ENCODE data around the gene RNF26. TPM values are rescaled to one million over a fixed set of nuclear protein-coding genes. Genes with fewer than 3 reads are reported as not detected.

RNF26 gene
- total RNA-seq, 5 donors from 2014 or later (not counting 1 experiment from before 2014, with no cell fraction given) = 18.4 to 21.4 (median 20.3) TPM

DNA sequence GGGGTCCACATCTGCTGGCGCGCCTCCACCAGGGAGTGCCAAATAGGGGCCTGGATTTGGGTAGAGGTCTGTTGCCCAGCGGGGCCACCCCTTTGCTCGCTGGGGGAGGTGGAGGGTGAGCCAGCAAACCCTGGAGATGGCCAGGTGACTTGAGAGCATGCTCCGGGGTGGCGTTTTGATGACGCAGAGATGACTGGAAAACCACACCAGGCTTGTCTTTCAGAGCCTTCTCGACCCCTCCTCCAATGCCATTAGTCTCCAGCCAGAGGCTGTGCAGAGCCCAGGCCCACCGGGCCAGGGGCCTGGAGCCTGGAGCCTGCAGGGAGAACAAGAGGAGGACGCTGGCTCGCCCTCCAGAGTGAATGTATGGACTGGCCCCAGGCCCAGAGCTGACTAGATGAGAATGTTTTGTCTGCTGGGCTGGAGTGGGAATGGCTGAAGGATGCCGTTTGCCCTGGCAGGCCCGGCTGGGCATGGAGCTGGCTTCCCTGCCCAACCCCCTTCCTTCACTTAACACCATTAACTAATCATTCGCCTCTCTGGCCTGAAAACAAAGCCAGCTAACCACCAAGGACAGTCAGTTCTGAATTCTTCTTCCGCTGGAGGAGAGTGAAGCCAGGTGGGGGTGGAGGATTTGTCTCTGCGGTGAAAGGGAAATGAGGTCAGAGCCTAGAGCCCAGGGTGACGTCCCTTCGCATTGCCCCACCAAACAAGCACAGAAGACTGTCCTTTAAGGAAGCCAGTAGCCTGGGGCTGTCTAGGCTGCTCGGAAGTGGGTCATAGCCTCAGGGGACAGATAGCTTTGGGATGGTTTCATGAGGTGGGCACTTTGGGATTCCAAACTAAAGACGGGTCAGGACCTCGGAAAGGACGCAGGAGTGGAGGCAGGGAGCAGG is 15.8 kb upstream of the RNF26 start:
- Histone ChIP-seq H3K27me3 (replicated peaks in 1 of 2; ENCODE audit: control insufficient read depth in 2 of 2, extremely low read depth in 1 of 2, insufficient read depth in 2 of 2, low read length in 1 of 2) (peaks cover 2 to 66% of the 10 kb centered on the region in 2 experiments), H3K36me3 (ENCODE audit: control insufficient read depth in 2 of 2, extremely low read depth in 1 of 2, insufficient read depth in 1 of 2, low read length in 1 of 2) (no peaks in the 10 kb centered on the region), H3K27ac (ENCODE audit: low read length) (peak overlapping the region; percentile 48), H3K4me1 (ENCODE audit: control insufficient read depth in 1 of 2, extremely low read depth in 1 of 2, insufficient read depth in 2 of 2, low read length in 2 of 2) (peaks cover 12 to 75% of the 10 kb centered on the region in 2 experiments), H3K4me3 (ENCODE audit: control insufficient read depth in 1 of 2, extremely low read depth in 1 of 2, low read length in 1 of 2) (no peak overlapping the region), H3K9me3 (no peaks in the 10 kb centered on the region)
- CTCF ChIA-PET = interaction anchor here (0.6 to 1.0 kb wide), 2 partner anchors 10 kb away, joined by 3 to 8 read pairs; no protein-coding TSS in a partner anchor
- DNase-seq (peak in 10 of 35 experiments; percentile 25 to 60 (median 36)), ATAC-seq (replicated peaks in 1 of 4) (peak in 1 of 4 experiments; percentile 13)
- Mint-ChIP-seq H3K9me3 (no peaks in the 10 kb centered on the region), H3K27me3 (peaks cover 5 to 28% of the 10 kb centered on the region in 2 donors), H3K4me1 (peaks cover 32 to 53% (median 33%) of the 10 kb centered on the region in 3 donors), H3K36me3 (no peaks in the 10 kb centered on the region), H3K4me3 (peak overlapping the region in 2 of 3 donors; percentile 2 to 70), H3K27ac (peak overlapping the region; percentile 4 to 44)
- POLR2A ChIA-PET = no interaction called here
- 87% methylated on average over 16 of the region's 22 CpGs for WGBS (ENCODE audit: insufficient coverage)

DNA sequence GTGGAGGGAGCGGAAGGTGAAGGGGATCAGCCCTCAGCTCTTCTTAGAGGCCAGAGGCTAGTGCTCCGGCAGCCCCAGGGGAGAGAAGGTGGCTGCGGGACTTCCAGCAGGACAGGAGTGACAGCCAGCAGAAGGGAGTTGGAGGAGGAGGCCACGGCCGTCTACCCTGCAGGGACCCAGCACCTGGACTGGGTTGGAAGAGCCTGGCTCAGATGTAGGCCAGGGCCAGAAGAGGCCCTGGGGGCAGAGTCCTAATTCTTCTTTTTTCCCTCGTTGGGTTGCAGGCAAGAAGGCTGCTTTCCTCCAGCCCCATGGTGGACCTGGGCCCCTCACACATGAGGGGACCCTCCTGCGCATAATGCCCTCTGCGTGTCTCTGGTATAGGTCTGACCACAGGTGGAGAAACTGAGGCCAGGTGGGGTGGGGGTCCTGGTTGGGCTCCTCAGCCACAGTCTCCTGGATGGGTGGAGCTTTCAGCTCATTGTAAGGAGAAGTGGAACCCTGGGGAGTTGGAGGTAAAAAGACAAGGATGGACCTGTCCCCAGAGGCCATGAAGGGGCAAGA is 15.1 kb upstream of the RNF26 start:
- ChIA-PET POLR2A (no interaction called here), CTCF (interaction anchor here in 1 of 2 donors (1.0 kb wide), 1 partner anchor 11 kb away, joined by 3 read pairs; no protein-coding TSS in a partner anchor)
- Mint-ChIP-seq H3K27me3 (peaks cover 5 to 25% of the 10 kb centered on the region in 2 donors), H3K4me1 (peaks cover 35 to 54% (median 37%) of the 10 kb centered on the region in 3 donors), H3K4me3 (peak overlapping the region in 2 of 3 donors; percentile 2 to 70), H3K27ac (peak overlapping the region in 1 of 2 donors; percentile 44), H3K36me3 (no peaks in the 10 kb centered on the region), H3K9me3 (no peaks in the 10 kb centered on the region)
- peaks cover 12 to 75% of the 10 kb centered on the region in 2 experiments for H3K4me1 ChIP-seq (ENCODE audit: control insufficient read depth in 1 of 2, extremely low read depth in 1 of 2, insufficient read depth in 2 of 2, low read length in 2 of 2)
- H3K4me3 ChIP-seq (ENCODE audit: control insufficient read depth in 1 of 2, extremely low read depth in 1 of 2, low read length in 1 of 2) = no peak overlapping the region
- no peaks in the 10 kb centered on the region for H3K36me3 ChIP-seq (ENCODE audit: control insufficient read depth in 2 of 2, extremely low read depth in 1 of 2, insufficient read depth in 1 of 2, low read length in 1 of 2)
- H3K27me3 ChIP-seq (replicated peaks in 1 of 2; ENCODE audit: control insufficient read depth in 2 of 2, extremely low read depth in 1 of 2, insufficient read depth in 2 of 2, low read length in 1 of 2) = peaks cover 2 to 63% of the 10 kb centered on the region in 2 experiments
- ATAC-seq (replicated peaks in 1 of 4) (no peak), DNase-seq (no peak)
- peak overlapping the region; percentile 48 for H3K27ac ChIP-seq (ENCODE audit: low read length)
- WGBS (ENCODE audit: insufficient coverage) = 84% methylated on average over 8 of the region's 8 CpGs
- H3K9me3 ChIP-seq = no peaks in the 10 kb centered on the region

GRCh38 chr11:119319700-119320239 is 14.6 kb upstream of the RNF26 start:
- peak overlapping the region; percentile 62 to 76 (median 70) for H3K4me3 Mint-ChIP-seq
- H3K9me3 ChIP-seq = no peaks in the 10 kb centered on the region
- H3K9me3 Mint-ChIP-seq = no peaks in the 10 kb centered on the region
- H3K4me1 ChIP-seq (ENCODE audit: control insufficient read depth in 1 of 2, extremely low read depth in 1 of 2, insufficient read depth in 2 of 2, low read length in 2 of 2) = peaks cover 12 to 69% of the 10 kb centered on the region in 2 experiments
- ATAC-seq (replicated peaks in 1 of 4) = no peak
- no peak overlapping the region for H3K4me3 ChIP-seq (ENCODE audit: control insufficient read depth in 1 of 2, extremely low read depth in 1 of 2, low read length in 1 of 2)
- peak overlapping the region; percentile 48 for H3K27ac ChIP-seq (ENCODE audit: low read length)
- no peaks in the 10 kb centered on the region for H3K36me3 ChIP-seq (ENCODE audit: control insufficient read depth in 2 of 2, extremely low read depth in 1 of 2, insufficient read depth in 1 of 2, low read length in 1 of 2)
- POLR2A ChIA-PET = no interaction called here
- peaks cover 32 to 50% (median 32%) of the 10 kb centered on the region in 3 donors for H3K4me1 Mint-ChIP-seq
- peaks cover 2 to 57% of the 10 kb centered on the region in 2 experiments for H3K27me3 ChIP-seq (replicated peaks in 1 of 2; ENCODE audit: control insufficient read depth in 2 of 2, extremely low read depth in 1 of 2, insufficient read depth in 2 of 2, low read length in 1 of 2)
- 75% methylated on average over 5 of the region's 11 CpGs for WGBS (ENCODE audit: insufficient coverage)
- no peaks in the 10 kb centered on the region for H3K36me3 Mint-ChIP-seq
- H3K27me3 Mint-ChIP-seq = peaks cover 5 to 20% of the 10 kb centered on the region in 2 donors
- CTCF ChIA-PET = no interaction called here
- peak in 1 of 35 experiments; percentile 11 for DNase-seq
- no peak overlapping the region for H3K27ac Mint-ChIP-seq

DNA sequence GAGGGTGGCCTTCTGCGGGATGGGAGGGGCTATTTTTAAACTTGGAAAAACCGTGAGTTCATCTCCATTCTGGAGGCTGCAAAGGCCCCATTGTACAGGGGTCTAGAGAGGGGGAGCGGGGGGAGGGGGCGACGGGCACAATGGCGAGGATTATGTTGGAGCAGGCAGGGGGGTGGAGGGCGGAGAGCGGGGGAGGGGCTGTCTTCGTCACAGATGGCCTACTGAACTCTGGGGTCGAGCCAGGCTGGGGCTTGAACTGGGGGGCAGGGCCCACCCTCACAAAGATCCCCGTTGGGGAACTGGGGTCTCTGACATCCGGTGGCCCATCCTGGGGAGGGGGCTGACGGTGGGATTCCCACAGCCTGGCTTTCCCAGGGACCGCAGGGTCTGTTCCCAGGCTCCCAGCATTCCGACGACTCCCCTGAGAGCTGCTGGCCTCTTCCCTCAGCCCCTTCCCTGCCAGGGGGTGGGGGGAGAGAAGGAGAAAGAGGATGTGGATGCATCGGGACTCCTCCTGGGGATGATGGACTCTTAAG is 14.0 kb upstream of the RNF26 start:
- no peaks in the 10 kb centered on the region for H3K9me3 ChIP-seq
- H3K4me3 Mint-ChIP-seq = peak overlapping the region in 2 of 3 donors; percentile 70 to 76
- peaks cover 28 to 45% (median 28%) of the 10 kb centered on the region in 3 donors for H3K4me1 Mint-ChIP-seq
- H3K27me3 Mint-ChIP-seq = peaks cover 5 to 15% of the 10 kb centered on the region in 2 donors
- no peaks in the 10 kb centered on the region for H3K9me3 Mint-ChIP-seq
- DNase-seq (no peak), ATAC-seq (replicated peaks in 1 of 4) (no peak)
- no peaks in the 10 kb centered on the region for H3K36me3 ChIP-seq (ENCODE audit: control insufficient read depth in 2 of 2, extremely low read depth in 1 of 2, insufficient read depth in 1 of 2, low read length in 1 of 2)
- peaks cover 2 to 52% of the 10 kb centered on the region in 2 experiments for H3K27me3 ChIP-seq (replicated peaks in 1 of 2; ENCODE audit: control insufficient read depth in 2 of 2, extremely low read depth in 1 of 2, insufficient read depth in 2 of 2, low read length in 1 of 2)
- H3K4me3 ChIP-seq (ENCODE audit: control insufficient read depth in 1 of 2, extremely low read depth in 1 of 2, low read length in 1 of 2) = peak overlapping the region; percentile 69 to 80
- no peaks in the 10 kb centered on the region for H3K36me3 Mint-ChIP-seq
- H3K4me1 ChIP-seq (ENCODE audit: control insufficient read depth in 1 of 2, extremely low read depth in 1 of 2, insufficient read depth in 2 of 2, low read length in 2 of 2) = peaks cover 7 to 64% of the 10 kb centered on the region in 2 experiments
- POLR2A ChIA-PET = no interaction called here
- WGBS (ENCODE audit: insufficient coverage) = 79% methylated on average over 13 of the region's 17 CpGs
- H3K27ac ChIP-seq (ENCODE audit: low read length) = peak overlapping the region; percentile 57
- CTCF ChIA-PET = interaction anchor here (1.0 to 1.5 kb wide), 3 partner anchors 14 to 55 kb away, joined by 3 to 4 read pairs (median 4); no protein-coding TSS in a partner anchor
- no peak overlapping the region for H3K27ac Mint-ChIP-seq

DNA sequence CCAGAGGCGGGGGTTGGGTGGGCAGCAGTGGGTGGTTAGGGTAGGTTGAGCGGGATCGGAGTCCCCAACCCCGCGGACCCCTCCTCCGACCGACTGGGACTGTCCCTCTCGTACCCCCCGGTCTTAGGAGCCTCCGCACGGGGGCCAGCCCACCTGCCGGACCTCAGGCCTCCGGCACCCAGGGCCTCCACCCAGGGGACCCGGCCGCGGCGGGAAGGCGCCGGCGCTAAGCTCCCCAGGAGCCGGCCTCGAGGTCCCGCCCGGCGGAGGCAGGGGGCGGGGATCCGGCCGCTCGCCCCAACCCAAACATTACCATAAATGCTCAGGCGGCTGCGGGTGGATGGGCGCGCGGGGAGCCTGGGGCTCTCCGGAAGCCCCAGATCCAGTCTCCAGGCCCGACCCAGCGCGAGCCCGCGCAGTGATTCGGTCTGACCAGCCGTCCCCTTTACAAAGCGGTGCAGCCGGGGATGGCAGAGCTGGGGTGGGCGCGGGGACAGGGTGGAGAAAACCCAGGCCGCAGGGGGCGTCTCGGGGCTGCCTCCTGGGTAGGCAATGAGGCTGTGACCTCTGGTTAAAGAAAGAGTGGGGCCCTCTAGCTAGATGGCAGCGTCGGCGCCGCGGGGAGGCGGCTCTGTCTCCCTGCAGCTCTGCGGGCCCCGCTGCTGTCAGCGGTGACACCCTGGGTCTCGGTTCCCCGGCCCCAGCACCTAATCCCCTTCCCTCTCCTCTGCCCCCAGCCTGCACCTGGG is 13.4 kb upstream of the RNF26 start:
- peak; percentile 70 to 73 (median 72) for ATAC-seq (replicated peaks in 1 of 4)
- CTCF ChIA-PET = interaction anchor here (0.7 to 1.8 kb wide), 9 partner anchors 14 to 253 kb away, joined by 3 to 10 read pairs (median 4); partner anchors contain the start of genes HMBS (in 1 of the 2) and VPS11 (in 1 of the 2)

More for the DNA sequence above, 13.4 kb upstream of the RNF26 start:
- Histone ChIP-seq H3K27ac (ENCODE audit: low read length) (peak overlapping the region; percentile 57), H3K27me3 (replicated peaks in 1 of 2; ENCODE audit: control insufficient read depth in 2 of 2, extremely low read depth in 1 of 2, insufficient read depth in 2 of 2, low read length in 1 of 2) (peaks cover 0 to 46% of the 10 kb centered on the region in 2 experiments), H3K36me3 (ENCODE audit: control insufficient read depth in 2 of 2, extremely low read depth in 1 of 2, insufficient read depth in 1 of 2, low read length in 1 of 2) (no peaks in the 10 kb centered on the region), H3K9me3 (no peaks in the 10 kb centered on the region), H3K4me1 (ENCODE audit: control insufficient read depth in 1 of 2, extremely low read depth in 1 of 2, insufficient read depth in 2 of 2, low read length in 2 of 2) (peaks cover 4 to 58% of the 10 kb centered on the region in 2 experiments), H3K4me3 (ENCODE audit: control insufficient read depth in 1 of 2, extremely low read depth in 1 of 2, low read length in 1 of 2) (peak overlapping the region; percentile 69 to 80)
- under 1% methylated on average over 39 of the region's 60 CpGs for WGBS (ENCODE audit: insufficient coverage)
- Mint-ChIP-seq H3K36me3 (no peaks in the 10 kb centered on the region), H3K27ac (peak overlapping the region; percentile 44 to 65), H3K27me3 (peaks cover 5 to 9% of the 10 kb centered on the region in 2 donors), H3K9me3 (no peaks in the 10 kb centered on the region), H3K4me1 (peaks cover 22 to 38% (median 24%) of the 10 kb centered on the region in 3 donors), H3K4me3 (peak overlapping the region; percentile 76 to 83 (median 80))
- POLR2A ChIA-PET = interaction anchor here in 1 of 2 donors (1.0 kb wide), 1 partner anchor 14 kb away, joined by 3 read pairs; no protein-coding TSS in a partner anchor
- peak in 27 of 35 experiments; percentile 21 to 67 (median 45) for DNase-seq

All from T-cell (primary cell).